ENCODE results near the gene C17orf114.

Gene C17orf114

GRCh38 chr17:4823373-4824089, 21.4 kb upstream of the C17orf114 start:
- DNase-seq (ENCODE audit: low read depth): no peak

GRCh38 chr17:4822835-4823234, 20.7 kb upstream of the C17orf114 start:
- no peak for DNase-seq (ENCODE audit: low read depth)

- no peak for DNase-seq (ENCODE audit: low read depth)
Measured at GRCh38 chr17:4818276-4818675, 16.1 kb upstream of the C17orf114 start.

GRCh38 chr17:4816826-4817225, 14.7 kb upstream of the C17orf114 start:
- no peak for DNase-seq (ENCODE audit: low read depth)

- DNase-seq (ENCODE audit: low read depth): no peak
Measured at GRCh38 chr17:4815043-4815675, 13.0 kb upstream of the C17orf114 start.

GRCh38 chr17:4812690-4813089, 10.6 kb upstream of the C17orf114 start:
- DNase-seq (ENCODE audit: low read depth): no peak

GRCh38 chr17:4811471-4811870, 9.3 kb upstream of the C17orf114 start:
- DNase-seq (ENCODE audit: low read depth): no peak

- DNase-seq (ENCODE audit: low read depth): no peak
Measured at GRCh38 chr17:4810696-4811290, 8.7 kb upstream of the C17orf114 start.

GRCh38 chr17:4808378-4808767, 6.2 kb upstream of the C17orf114 start:
- DNase-seq (ENCODE audit: low read depth): no peak

- no peak for DNase-seq (ENCODE audit: low read depth)
Measured at GRCh38 chr17:4807605-4808377, 5.7 kb upstream of the C17orf114 start.

- DNase-seq (ENCODE audit: low read depth): no peak
Measured at GRCh38 chr17:4806777-4807604, 4.9 kb upstream of the C17orf114 start, which contains the start of gene PLD2. TSS of gene PLD2 (plus strand) at chr17:4807152. CDS start at chr17:4807773, 621 bp downstream.

GRCh38 chr17:4806456-4806776, 4.3 kb upstream of the C17orf114 start:
- no peak for DNase-seq (ENCODE audit: low read depth)

- no peak for DNase-seq (ENCODE audit: low read depth)
Measured at GRCh38 chr17:4800462-4801196, 1.5 kb downstream of the C17orf114 start.

GRCh38 chr17:4796552-4796920, 5.6 kb downstream of the C17orf114 start:
- no peak for DNase-seq (ENCODE audit: low read depth)

- DNase-seq (ENCODE audit: low read depth): no peak
Measured at GRCh38 chr17:4795168-4795567, 7.0 kb downstream of the C17orf114 start.

GRCh38 chr17:4790705-4791088, 11.4 kb downstream of the C17orf114 start:
- no peak for DNase-seq (ENCODE audit: low read depth)

GRCh38 chr17:4789951-4790704, 12.0 kb downstream of the C17orf114 start:
- no peak for DNase-seq (ENCODE audit: low read depth)

- no peak for DNase-seq (ENCODE audit: low read depth)
Measured at GRCh38 chr17:4789701-4789950, 12.5 kb downstream of the C17orf114 start.

GRCh38 chr17:4788807-4789700, 13.1 kb downstream of the C17orf114 start, which contains the start of gene GLTPD2:
TSS of gene GLTPD2 (plus strand) at chr17:4788964. CDS start at chr17:4789012, 48 bp downstream.
- DNase-seq (ENCODE audit: low read depth): no peak

All from CMK (cell line).